Measurements from ENCODE around the gene TRPV4. TPM values are rescaled to one million over a fixed set of nuclear protein-coding genes. Genes with fewer than 3 reads are reported as not detected.

The TRPV4 gene
- total and polyA plus RNA-seq, 7 donors: 0.03 to 0.11 (median 0.07) TPM; not detected in 1

DNA sequence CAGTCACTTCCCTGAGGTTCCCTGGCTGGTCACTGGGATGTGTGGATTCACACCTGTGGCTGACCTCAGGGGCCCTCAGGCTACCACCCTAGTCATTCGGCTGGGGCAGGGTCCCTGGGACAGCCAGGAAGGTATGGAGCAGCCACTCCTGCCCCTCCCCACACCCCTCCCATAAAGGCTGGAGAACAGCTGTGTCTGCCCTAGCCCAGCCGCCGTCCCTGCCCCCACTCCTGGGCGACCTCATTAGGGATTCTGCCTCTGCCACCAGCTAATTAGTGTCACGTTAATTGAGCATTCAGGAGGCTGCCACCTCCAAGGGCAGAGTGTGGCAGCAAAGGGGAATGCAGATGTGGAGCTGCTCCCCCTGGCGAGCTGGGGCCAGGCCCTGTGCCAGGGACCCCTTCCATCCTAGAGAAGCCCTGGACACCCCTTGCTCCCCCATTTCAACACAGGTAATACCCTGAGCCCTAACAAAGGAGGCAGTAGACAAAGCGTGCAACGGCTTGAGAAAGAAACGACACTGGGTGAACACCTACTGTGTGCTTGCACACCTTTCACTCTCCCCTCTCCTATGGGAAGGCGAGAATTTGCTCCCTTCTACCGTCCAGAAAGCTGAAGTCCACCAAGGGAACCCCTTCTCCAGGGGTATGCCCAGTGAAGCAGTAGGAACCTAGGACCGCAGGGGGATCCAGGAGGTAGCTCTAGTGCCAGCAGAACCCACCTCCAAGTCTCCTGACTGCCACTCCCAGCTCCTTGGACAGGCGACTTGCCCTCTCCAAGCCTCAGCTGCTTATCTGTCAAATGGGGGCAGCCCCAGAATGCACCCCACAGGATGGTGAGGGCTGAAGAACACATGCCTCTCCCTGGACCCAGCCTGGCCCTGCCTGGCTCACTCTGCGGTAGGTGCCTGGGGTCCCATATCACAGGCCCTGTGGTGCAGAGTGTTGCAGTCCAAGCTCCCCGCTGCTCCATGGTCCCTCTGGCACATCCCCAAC lies 74.5 kb downstream of the TRPV4 start:
- DNase-seq: peak in 1 of 2 donors; percentile 25
- TF ChIP-seq, protein P1, sequence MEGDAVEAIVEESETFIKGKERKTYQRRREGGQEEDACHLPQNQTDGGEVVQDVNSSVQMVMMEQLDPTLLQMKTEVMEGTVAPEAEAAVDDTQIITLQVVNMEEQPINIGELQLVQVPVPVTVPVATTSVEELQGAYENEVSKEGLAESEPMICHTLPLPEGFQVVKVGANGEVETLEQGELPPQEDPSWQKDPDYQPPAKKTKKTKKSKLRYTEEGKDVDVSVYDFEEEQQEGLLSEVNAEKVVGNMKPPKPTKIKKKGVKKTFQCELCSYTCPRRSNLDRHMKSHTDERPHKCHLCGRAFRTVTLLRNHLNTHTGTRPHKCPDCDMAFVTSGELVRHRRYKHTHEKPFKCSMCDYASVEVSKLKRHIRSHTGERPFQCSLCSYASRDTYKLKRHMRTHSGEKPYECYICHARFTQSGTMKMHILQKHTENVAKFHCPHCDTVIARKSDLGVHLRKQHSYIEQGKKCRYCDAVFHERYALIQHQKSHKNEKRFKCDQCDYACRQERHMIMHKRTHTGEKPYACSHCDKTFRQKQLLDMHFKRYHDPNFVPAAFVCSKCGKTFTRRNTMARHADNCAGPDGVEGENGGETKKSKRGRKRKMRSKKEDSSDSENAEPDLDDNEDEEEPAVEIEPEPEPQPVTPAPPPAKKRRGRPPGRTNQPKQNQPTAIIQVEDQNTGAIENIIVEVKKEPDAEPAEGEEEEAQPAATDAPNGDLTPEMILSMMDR (IDR thresholded peaks at IDR 0.05): no peak
- Histone ChIP-seq H3K27me3 (ENCODE audit: insufficient read depth in 3 of 3, low read length in 2 of 3) (no peaks in the 10 kb centered on the region), H3K4me3 (no peak overlapping the region), H3K9me3 (peaks cover 4% of the 10 kb centered on the region), H3K4me1 (no peaks in the 10 kb centered on the region), H3K36me3 (ENCODE audit: insufficient read depth in 1 of 2, low read depth in 1 of 2) (no peaks in the 10 kb centered on the region), H3K27ac (no peak overlapping the region)
- intact Hi-C loops (cut with DNase I): no loop called here
- no peak for ATAC-seq
- WGBS, 3 donors: 75 to 79% (median 77%) methylated on average over 14 to 15 of the region's 15 CpGs

DNA sequence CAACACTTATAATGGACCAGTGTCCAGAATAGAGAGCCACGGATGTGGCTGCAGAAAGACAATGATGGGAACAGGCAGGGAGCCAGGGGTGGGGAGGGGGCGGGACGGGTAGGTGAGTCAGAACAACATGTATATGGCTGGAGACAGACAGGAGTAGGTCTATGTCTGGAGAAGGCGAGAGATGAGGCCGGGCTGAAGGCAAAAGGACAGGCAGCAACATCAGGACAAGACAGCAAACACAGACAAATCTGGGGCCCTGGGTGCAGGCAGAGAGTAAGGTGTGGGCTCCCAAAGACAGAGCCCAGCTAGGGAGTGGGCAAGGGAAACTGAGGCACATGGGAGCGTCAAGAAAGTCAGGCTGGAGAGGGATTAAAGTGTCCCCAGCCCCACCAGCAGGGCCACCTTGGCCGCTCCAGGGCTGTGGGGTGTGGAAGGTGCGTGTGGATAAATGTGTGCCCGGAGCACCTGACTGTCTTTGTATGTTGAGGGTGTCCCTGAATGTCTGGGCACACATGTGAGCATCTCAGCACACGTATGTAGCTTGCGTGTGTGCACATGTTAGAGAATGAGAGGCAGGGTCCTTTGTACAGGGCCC lies 75.4 kb downstream of the TRPV4 start:
- peak in 1 of 2 donors; percentile 18 for DNase-seq
- intact Hi-C loops (cut with DNase I): no loop called here
- Histone ChIP-seq H3K4me3 (no peak overlapping the region), H3K36me3 (ENCODE audit: insufficient read depth in 1 of 2, low read depth in 1 of 2) (no peaks in the 10 kb centered on the region), H3K27me3 (ENCODE audit: insufficient read depth in 3 of 3, low read length in 2 of 3) (no peaks in the 10 kb centered on the region), H3K9me3 (peaks cover 4% of the 10 kb centered on the region), H3K4me1 (no peaks in the 10 kb centered on the region), H3K27ac (no peak overlapping the region)
- no peak for ATAC-seq
- TF ChIP-seq, protein P1 (IDR thresholded peaks at IDR 0.05): no peak
- 86 to 90% (median 88%) methylated on average over 11 of the region's 11 CpGs for WGBS, 3 donors

DNA sequence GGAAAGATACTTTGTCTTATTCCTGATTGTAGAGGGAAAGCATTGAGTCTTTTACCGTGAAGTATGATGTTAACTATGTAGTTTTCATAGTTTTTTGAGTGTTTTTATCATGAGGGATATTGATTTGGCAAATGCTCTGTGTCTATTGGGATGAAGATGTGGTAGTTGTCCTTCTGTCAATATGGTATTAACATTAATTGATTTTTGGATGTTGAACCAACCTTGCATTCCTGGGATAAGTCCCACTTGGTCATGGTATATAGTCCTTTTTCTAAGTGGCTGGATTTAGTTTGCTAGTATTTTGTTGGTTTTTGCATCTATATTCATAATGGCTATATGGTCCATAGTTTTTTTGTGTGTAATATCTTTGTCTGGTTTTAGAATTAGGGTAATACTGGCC lies 76.7 kb downstream of the TRPV4 start:
- intact Hi-C loops (cut with DNase I): no loop called here
- no peak overlapping the region for H3K4me3 ChIP-seq
- no peaks in the 10 kb centered on the region for H3K36me3 ChIP-seq (ENCODE audit: insufficient read depth in 1 of 2, low read depth in 1 of 2)
- H3K4me1 ChIP-seq: no peaks in the 10 kb centered on the region
- WGBS, 3 donors: 94 to 98% (median 95%) methylated on average over 1 of the region's 1 CpG
- TF ChIP-seq, protein P1 (IDR thresholded peaks at IDR 0.05): no peak
- ATAC-seq: no peak
- DNase-seq: no peak
- no peaks in the 10 kb centered on the region for H3K27me3 ChIP-seq (ENCODE audit: insufficient read depth in 3 of 3, low read length in 2 of 3)
- peaks cover 4% of the 10 kb centered on the region for H3K9me3 ChIP-seq
- no peak overlapping the region for H3K27ac ChIP-seq

DNA sequence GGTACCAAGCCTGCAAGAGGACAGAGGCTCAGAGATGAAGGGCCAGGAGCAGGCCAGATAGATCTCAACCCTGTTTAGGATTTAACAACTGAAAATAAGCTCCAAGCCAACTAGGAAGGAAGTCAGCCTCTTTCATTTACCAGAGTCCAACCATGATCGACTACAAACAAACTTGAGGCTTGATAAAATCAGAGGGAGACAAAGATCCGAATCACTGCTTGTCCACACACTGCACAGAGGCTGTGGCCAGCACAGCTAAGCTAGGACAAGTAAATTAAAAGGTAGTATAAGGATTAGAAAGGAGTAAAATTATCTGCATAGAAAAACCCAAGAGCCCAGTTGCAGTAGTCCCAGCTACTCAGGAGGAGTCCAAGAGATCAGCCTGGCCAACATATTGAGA lies 79.2 kb downstream of the TRPV4 start:
- TF ChIP-seq, protein P1 (IDR thresholded peaks at IDR 0.05): no peak
- H3K9me3 ChIP-seq: peaks cover 4% of the 10 kb centered on the region
- no peaks in the 10 kb centered on the region for H3K27me3 ChIP-seq (ENCODE audit: insufficient read depth in 3 of 3, low read length in 2 of 3)
- no peak for ATAC-seq
- no peaks in the 10 kb centered on the region for H3K36me3 ChIP-seq (ENCODE audit: insufficient read depth in 1 of 2, low read depth in 1 of 2)
- no peak for DNase-seq
- no peaks in the 10 kb centered on the region for H3K4me1 ChIP-seq
- H3K4me3 ChIP-seq: no peak overlapping the region
- WGBS, 3 donors: 64 to 76% (median 66%) methylated on average over 2 of the region's 2 CpGs
- intact Hi-C loops (cut with DNase I): no loop called here
- no peak overlapping the region for H3K27ac ChIP-seq
